GM13977 (cell line): ENCODE results near the gene F10.
"Not testable (repeated sequence)": the region's sequence is repeated elsewhere in the genome, so short reads cannot be mapped to it uniquely, and the experiment has no call there.

Experiments
- DNase-seq: peaks from one replicate; pipeline ENCODE4 v3.0.0; 2012; ENCODE audit warnings: low spot score
- CTCF ChIP-seq: IDR thresholded peaks from 2 replicates; pipeline ENCODE4 v1.5.1; 2012; ENCODE audit warnings: mild to moderate bottlenecking, control low read depth; ENCODE audit not compliant: insufficient read depth; ENCODE audit errors: extremely low read depth, missing control alignments
- in situ Hi-C: fragments of 300-500 bp; cut with MboI; formaldehyde crosslinking; loops from one replicate; pipeline ENCODE4 v1.12.0; 2022; ENCODE audit warnings: low sequenced_read_pairs, low pct_unique_long_range_greater_than_20kb, mixed read lengths, inconsistent platforms; ENCODE audit not compliant: unreplicated experiment

Gene F10

GRCh38 chr13:113160983-113161382 lies 38.4 kb downstream of the F10 start:
- no peak for DNase-seq
- TF ChIP-seq CTCF = no peak
- in situ Hi-C loops = no loop called here

- in situ Hi-C loops = no loop called here
- TF ChIP-seq CTCF = no peak
- DNase-seq = no peak
Measured at GRCh38 chr13:113161433-113161832, 38.8 kb downstream of the F10 start.

GRCh38 chr13:113161975-113162374 lies 39.4 kb downstream of the F10 start:
- in situ Hi-C loops, DNase-seq: not testable (repeated sequence)

- no peak for TF ChIP-seq CTCF
- in situ Hi-C loops = no loop called here
- no peak for DNase-seq
Measured at GRCh38 chr13:113162783-113163685, 40.4 kb downstream of the F10 start.

- no peak for TF ChIP-seq CTCF
- no peak for DNase-seq
- in situ Hi-C loops = no loop called here
Measured at GRCh38 chr13:113164492-113164891, 41.9 kb downstream of the F10 start.

GRCh38 chr13:113166266-113166665 lies 43.7 kb downstream of the F10 start:
- no peak for TF ChIP-seq CTCF
- in situ Hi-C loops = no loop called here
- no peak for DNase-seq

- in situ Hi-C loops = no loop called here
- DNase-seq = no peak
- no peak for TF ChIP-seq CTCF
Measured at GRCh38 chr13:113166681-113167080, 44.1 kb downstream of the F10 start.
